GM23338 (cell line): ENCODE measurements around the gene VEPH1. TPM values are rescaled to one million over a fixed set of nuclear protein-coding genes. Genes with fewer than 3 reads are reported as not detected.

Experiments
- ATAC-seq: fragments of 200-7000 bp; cut with Tn5 transposase; 3 replicates; pipeline ENCODE4 v1.9.1; 2020
- DNase-seq: peaks from one replicate; pipeline ENCODE4 v3.0.0-alpha.2; 2015; ENCODE audit warnings: low spot score
- H2AFZ ChIP-seq: fragments of 200-600 bp; sonication (generic); 2 replicates; pipeline ENCODE4 v1.8.0; 2016; ENCODE audit warnings: antibody characterized with exemption, mild to moderate bottlenecking, moderate library complexity
- H3F3A ChIP-seq: fragments of 200-600 bp; sonication (generic); replicated peaks from 2 replicates; pipeline ENCODE4 v1.8.0; 2017; ENCODE audit warnings: antibody characterized with exemption, mixed run types, low read depth
- H3K27ac ChIP-seq: fragments of 200-600 bp; sonication (generic); 2 replicates; pipeline ENCODE4 v1.6.1; 2016; ENCODE audit warnings: low read depth
- H3K27me3 ChIP-seq: fragments of 200-600 bp; sonication (generic); 2 replicates; pipeline ENCODE4 v1.8.0; 2016; ENCODE audit warnings: mild to moderate bottlenecking, mixed run types, moderate library complexity; ENCODE audit not compliant: insufficient read depth
- H3K36me3 ChIP-seq: fragments of 200-600 bp; sonication (generic); 2 replicates; pipeline ENCODE4 v1.8.0; 2016; ENCODE audit warnings: mild to moderate bottlenecking; ENCODE audit not compliant: insufficient read depth
- H3K4me1 ChIP-seq: fragments of 200-600 bp; sonication (generic); 2 replicates; pipeline ENCODE4 v1.8.0; 2016; ENCODE audit warnings: mild to moderate bottlenecking, moderate library complexity; ENCODE audit not compliant: insufficient read depth
- H3K4me2 ChIP-seq: fragments of 200-600 bp; sonication (generic); 2 replicates; pipeline ENCODE4 v1.7.1; 2017; ENCODE audit warnings: mixed run types
- H3K4me3 ChIP-seq: fragments of 200-600 bp; sonication (generic); 2 replicates; pipeline ENCODE4 v1.6.1; 2016; ENCODE audit warnings: mixed run types
- H3K79me2 ChIP-seq: fragments of 200-600 bp; sonication (generic); replicated peaks from 2 replicates; pipeline ENCODE4 v1.8.0; 2017; ENCODE audit warnings: mild to moderate bottlenecking; ENCODE audit not compliant: insufficient read depth
- H3K9me2 ChIP-seq: fragments of 200-600 bp; sonication (generic); 2 replicates; pipeline ENCODE4 v1.8.0; 2017; ENCODE audit not compliant: insufficient read depth
- H4K20me1 ChIP-seq: fragments of 200-600 bp; sonication (generic); replicated peaks from 2 replicates; pipeline ENCODE4 v1.8.0; 2017; ENCODE audit warnings: mild to moderate bottlenecking; ENCODE audit not compliant: insufficient read depth
- H3K27ac Mint-ChIP-seq: 2 replicates; pipeline ENCODE4 v1.8.0; 2020; ENCODE audit warnings: inconsistent platforms, mild to moderate bottlenecking, moderate library complexity, mixed read lengths
- H3K27me3 Mint-ChIP-seq: 3 replicates; pipeline ENCODE4 v1.8.0; 2022; ENCODE audit warnings: low read depth, mild to moderate bottlenecking, moderate library complexity, mixed read lengths, inconsistent platforms; ENCODE audit not compliant: insufficient read depth, poor library complexity
- H3K36me3 Mint-ChIP-seq: 3 replicates; pipeline ENCODE4 v1.8.0; 2021; ENCODE audit warnings: low read depth, mild to moderate bottlenecking, inconsistent platforms, moderate library complexity, mixed read lengths
- H3K4me1 Mint-ChIP-seq: 3 replicates; pipeline ENCODE4 v1.8.0; 2020; ENCODE audit warnings: mild to moderate bottlenecking, inconsistent platforms, mixed read lengths
- H3K4me3 Mint-ChIP-seq: 3 replicates; pipeline ENCODE4 v1.8.0; 2021; ENCODE audit warnings: moderate library complexity, mild to moderate bottlenecking, inconsistent platforms, mixed read lengths
- H3K9me3 Mint-ChIP-seq: 3 replicates; pipeline ENCODE4 v1.8.0; 2020; ENCODE audit warnings: moderate library complexity, mild to moderate bottlenecking, inconsistent platforms, mixed read lengths
- CREB1 ChIP-seq: fragments of 250-450 bp; sonication (Bioruptor Pico); IDR thresholded peaks from 2 replicates; pipeline ENCODE4 v1.5.0; 2020; ENCODE audit warnings: low read depth, mild to moderate bottlenecking, moderate library complexity
- CTCF ChIP-seq, 2 experiments: fragments of 200-600 bp in 1 of 2; sonication (generic) in 1 of 2; conservative IDR thresholded peaks; 2 replicates each; pipeline versions ENCODE4 v1.5.1 to v1.6.1; 2016 to 2017; ENCODE audit warnings: antibody characterized with exemption in 2 of 2, low read depth in 2 of 2, mild to moderate bottlenecking in 2 of 2, moderate library complexity in 1 of 2
- ETS1 ChIP-seq: IDR thresholded peaks from 2 replicates; pipeline ENCODE4 v1.6.1; 2016; ENCODE audit warnings: antibody characterized with exemption
- EZH2 ChIP-seq: fragments of 200-600 bp; sonication (generic); IDR thresholded peaks from one replicate; pipeline ENCODE4 v1.8.0; 2017; ENCODE audit warnings: antibody characterized with exemption, mild to moderate bottlenecking, low read depth; ENCODE audit not compliant: unreplicated experiment
- JUNB ChIP-seq: IDR thresholded peaks from one replicate; pipeline ENCODE4 v1.6.1; 2016; ENCODE audit warnings: antibody characterized with exemption; ENCODE audit not compliant: unreplicated experiment
- NANOG ChIP-seq: IDR thresholded peaks from 2 replicates; pipeline ENCODE4 v1.6.1; 2016; ENCODE audit warnings: antibody characterized with exemption, borderline replicate concordance
- POLR2AphosphoS5 ChIP-seq: IDR thresholded peaks from 2 replicates; pipeline ENCODE4 v1.6.1; 2016; ENCODE audit warnings: antibody characterized with exemption, low read depth
- REST ChIP-seq: IDR thresholded peaks from one replicate; pipeline ENCODE4 v1.6.1; 2018; ENCODE audit warnings: antibody characterized with exemption; ENCODE audit not compliant: unreplicated experiment
- STAT1 ChIP-seq: IDR thresholded peaks from one replicate; pipeline ENCODE4 v1.6.1; 2016; ENCODE audit warnings: antibody characterized with exemption; ENCODE audit not compliant: unreplicated experiment
- ZNF114 ChIP-seq: fragments of 250-450 bp; sonication (Bioruptor Pico); IDR thresholded peaks from 2 replicates; pipeline ENCODE4 v1.5.0; 2020; ENCODE audit warnings: mild to moderate bottlenecking, moderate library complexity
- ZNF331 ChIP-seq: fragments of 250-450 bp; sonication (Bioruptor Pico); IDR thresholded peaks from 2 replicates; pipeline ENCODE4 v1.5.0; 2020; ENCODE audit warnings: low read depth, mild to moderate bottlenecking, moderate library complexity
- polyA plus RNA-seq: library from polyadenylated mRNA; unstranded; fragments of >200 nt; fragmentation: Nextera tagmentation; extraction: Ambion mirVana; gene quantifications from 2 replicates; pipeline ENCODE4 v1.2.1, GENCODE V29; 2016
- total RNA-seq: library from RNA; depleted of rRNA; stranded (reverse); fragments of >200 nt; shearing (Covaris generic); gene quantifications from 2 replicates; pipeline ENCODE4 v1.2.3, GENCODE V29; 2014

VEPH1 gene
- total and polyA plus RNA-seq, 2 experiments from 2014 or later, result 15.4 to 33.8 TPM

GRCh38 chr3:157444797-157445184 lies 58.4 kb downstream of the VEPH1 start:
- no peak overlapping the region for H3K27ac ChIP-seq
- no peak for DNase-seq
- TF ChIP-seq EZH2, result no peak
- no peak for TF ChIP-seq JUNB
- ATAC-seq, result no peak
- no peaks in the 10 kb centered on the region for H4K20me1 ChIP-seq
- no peak overlapping the region for H2AFZ ChIP-seq
- no peak overlapping the region for H3K27ac Mint-ChIP-seq
- H3F3A ChIP-seq, result no peaks in the 10 kb centered on the region
- H3K4me2 ChIP-seq, result no peak overlapping the region
- H3K4me3 Mint-ChIP-seq, result no peak overlapping the region
- no peaks in the 10 kb centered on the region for H3K4me1 Mint-ChIP-seq
- no peaks in the 10 kb centered on the region for H3K36me3 ChIP-seq
- H3K4me1 ChIP-seq, result no peaks in the 10 kb centered on the region
- no peaks in the 10 kb centered on the region for H3K79me2 ChIP-seq
- H3K27me3 Mint-ChIP-seq, result no peaks in the 10 kb centered on the region
- no peak overlapping the region for H3K4me3 ChIP-seq
- peaks cover 3% of the 10 kb centered on the region; the same call in 1 of the 3 replicates for H3K9me3 Mint-ChIP-seq
- H3K36me3 Mint-ChIP-seq, result no peaks in the 10 kb centered on the region
- no peaks in the 10 kb centered on the region for H3K9me2 ChIP-seq
- no peaks in the 10 kb centered on the region for H3K27me3 ChIP-seq

GRCh38 chr3:157443905-157444796 lies 59.1 kb downstream of the VEPH1 start:
- H3F3A ChIP-seq, result no peaks in the 10 kb centered on the region
- H3K36me3 ChIP-seq, result no peaks in the 10 kb centered on the region
- Mint-ChIP-seq H3K4me3 (no peak overlapping the region), H3K9me3 (no peaks in the 10 kb centered on the region), H3K36me3 (no peaks in the 10 kb centered on the region), H3K27me3 (no peaks in the 10 kb centered on the region), H3K27ac (no peak overlapping the region), H3K4me1 (no peaks in the 10 kb centered on the region)
- no peaks in the 10 kb centered on the region for H3K79me2 ChIP-seq
- H3K9me2 ChIP-seq, result no peaks in the 10 kb centered on the region
- H2AFZ ChIP-seq, result no peak overlapping the region
- H3K4me3 ChIP-seq, result no peak overlapping the region
- H4K20me1 ChIP-seq, result no peaks in the 10 kb centered on the region
- ATAC-seq (no peak), DNase-seq (no peak)
- no peaks in the 10 kb centered on the region for H3K4me1 ChIP-seq
- H3K27me3 ChIP-seq, result peaks cover 5% of the 10 kb centered on the region; the same call in 1 of the 2 replicates
- no peak overlapping the region for H3K4me2 ChIP-seq
- H3K27ac ChIP-seq, result no peak overlapping the region
- TF ChIP-seq REST, result no peak
- TF ChIP-seq STAT1, result no peak
- no peak for TF ChIP-seq POLR2AphosphoS5
- TF ChIP-seq ETS1, result no peak
- TF ChIP-seq NANOG, result no peak
- TF ChIP-seq CTCF (conservative IDR thresholded peaks at IDR 0.05; ENCODE audit: low read depth in 2 of 2), result no peak
- no peak for TF ChIP-seq JUNB
- no peak for TF ChIP-seq CREB1 (CRISPR knock-in tag)
- TF ChIP-seq EZH2, result no peak
- no peak for TF ChIP-seq ZNF114 (CRISPR knock-in tag)
- TF ChIP-seq ZNF331 (CRISPR knock-in tag), result no peak
